ENCODE results near the gene HSP90B1. TPM values are rescaled to one million over a fixed set of nuclear protein-coding genes. Genes with fewer than 3 reads are reported as not detected.
A peak's percentile ranks its signal among the peaks of the same experiment; 100 is the strongest.

Gene HSP90B1
- polyA plus RNA-seq, 1 of the 3 experiments (the other 2 are of a cell fraction): 420 TPM

GRCh38 chr12:103929046-103929783, 995 bp upstream of the HSP90B1 start:
- Histone ChIP-seq H3K9me3 (no peaks in the 10 kb centered on the region), H3K27ac (ENCODE audit: low read depth in 2 of 2, low read length in 1 of 2) (peak overlapping the region; percentile 86 to 91)
- POLR2A ChIA-PET: interaction anchor here (0.7 to 2.7 kb wide), 16 partner anchors 9 to 209 kb away, joined by 3 to 31 read pairs (median 6); partner anchors contain the start of genes HCFC2, NFYB, NT5DC3 and TDG

GRCh38 chr12:103929784-103930033, 501 bp upstream of the HSP90B1 start:
- H3K79me2 ChIP-seq (ENCODE audit: insufficient read depth): peaks cover 46% of the 10 kb centered on the region
- peaks cover 18% of the 10 kb centered on the region for H4K20me1 ChIP-seq (ENCODE audit: insufficient read depth)
- H3K4me1 ChIP-seq (ENCODE audit: control insufficient read depth in 1 of 2, insufficient read depth in 2 of 2, low read depth in 1 of 2, low read length in 1 of 2): peaks cover 15 to 22% of the 10 kb centered on the region in 2 experiments
- no peak for DNase-seq
- WGBS (ENCODE audit: low lambda C conversion rate): 0% methylated on average over 15 of the region's 18 CpGs
- H3K4me2 ChIP-seq: peak overlapping the region; percentile 73; the same call in 1 of the 2 replicates
- peak overlapping the region; percentile 79 for H3K9ac ChIP-seq
- H3K4me3 ChIP-seq (ENCODE audit: low read depth in 2 of 2, low read length in 1 of 2): peak overlapping the region; percentile 55 to 62
- no peaks in the 10 kb centered on the region for H3K9me2 ChIP-seq
- POLR2A ChIA-PET: interaction anchor here (0.7 to 2.7 kb wide), 17 partner anchors 9 to 1306 kb away, joined by 3 to 31 read pairs (median 5); partner anchors contain the start of genes APPL2, HCFC2, NFYB and NT5DC3
- TF ChIP-seq MAX (IDR thresholded peaks at IDR 0.05; ENCODE audit: low read depth) (no peak), TAF1 (IDR thresholded peaks at IDR 0.05; ENCODE audit: borderline replicate concordance, low read depth, low read length) (no peak; the same call in 1 of the 2 replicates), YY1 (IDR thresholded peaks at IDR 0.05; ENCODE audit: low read depth) (no peak; the same call in 1 of the 2 replicates), SMC3 (IDR thresholded peaks at IDR 0.05; ENCODE audit: low read depth, low read length) (no peak), EZH2phosphoT487 (IDR thresholded peaks at IDR 0.05; ENCODE audit: borderline replicate concordance, low read depth) (no peak)
- CTCF ChIA-PET: interaction anchor here (0.7 to 1.8 kb wide), 3 partner anchors 10 to 1684 kb away, joined by 3 to 6 read pairs (median 3); no protein-coding TSS in a partner anchor
- no peaks in the 10 kb centered on the region for H3F3A ChIP-seq (replicated peaks; ENCODE audit: insufficient read depth)
- peak overlapping the region; percentile 86 to 91 for H3K27ac ChIP-seq (ENCODE audit: low read depth in 2 of 2, low read length in 1 of 2)
- H2AFZ ChIP-seq (ENCODE audit: low read depth): peak overlapping the region; percentile 88; the same call in 1 of the 2 replicates
- H3K36me3 ChIP-seq (replicated peaks in 1 of 2; ENCODE audit: control insufficient read depth in 1 of 2, insufficient read depth in 2 of 2, low read length in 1 of 2): peaks cover 29 to 34% of the 10 kb centered on the region in 2 experiments
- H3K27me3 ChIP-seq (ENCODE audit: insufficient read depth): no peaks in the 10 kb centered on the region
- no peaks in the 10 kb centered on the region for H3K9me3 ChIP-seq

More at GRCh38 chr12:103929046-103929783, 995 bp upstream of the HSP90B1 start:
- DNase-seq: peak; percentile 84
- Histone ChIP-seq H3K79me2 (ENCODE audit: insufficient read depth) (peaks cover 41% of the 10 kb centered on the region), H3K4me3 (ENCODE audit: low read depth in 2 of 2, low read length in 1 of 2) (peak overlapping the region; percentile 55 to 62), H3F3A (replicated peaks; ENCODE audit: insufficient read depth) (no peaks in the 10 kb centered on the region), H3K36me3 (replicated peaks in 1 of 2; ENCODE audit: control insufficient read depth in 1 of 2, insufficient read depth in 2 of 2, low read length in 1 of 2) (peaks cover 25 to 29% of the 10 kb centered on the region in 2 experiments), H3K9ac (peak overlapping the region; percentile 79), H3K4me2 (peak overlapping the region; percentile 73), H3K4me1 (ENCODE audit: control insufficient read depth in 1 of 2, insufficient read depth in 2 of 2, low read depth in 1 of 2, low read length in 1 of 2) (peaks cover 15 to 22% of the 10 kb centered on the region in 2 experiments), H3K27me3 (ENCODE audit: insufficient read depth) (no peaks in the 10 kb centered on the region), H3K9me2 (no peaks in the 10 kb centered on the region), H2AFZ (ENCODE audit: low read depth) (peak overlapping the region; percentile 88), H4K20me1 (ENCODE audit: insufficient read depth) (peaks cover 18% of the 10 kb centered on the region)
- CTCF ChIA-PET: interaction anchor here (1.1 to 1.8 kb wide), 2 partner anchors 9 to 180 kb away, joined by 3 to 6 read pairs; no protein-coding TSS in a partner anchor
- 5% methylated on average over 37 of the region's 37 CpGs for WGBS (ENCODE audit: low lambda C conversion rate)
- TF ChIP-seq RFX5 (IDR thresholded peaks at IDR 0.05; ENCODE audit: low read length) (no peak), MAX (IDR thresholded peaks at IDR 0.05; ENCODE audit: low read depth) (peak; percentile 40; the same call in 1 of the 2 replicates), CHD2 (IDR thresholded peaks at IDR 0.05; ENCODE audit: low read length, partially characterized antibody) (peak; percentile 42), TCF12 (IDR thresholded peaks at IDR 0.05) (peak; percentile 25; the same call in 1 of the 2 replicates), RAD21 (IDR thresholded peaks at IDR 0.05; ENCODE audit: low read length) (no peak), NFIC (IDR thresholded peaks at IDR 0.05; ENCODE audit: borderline replicate concordance) (0 out of 2 replicates have a peak, but pooled peaks have one; percentile 12), POLR2AphosphoS5 (IDR thresholded peaks at IDR 0.05; ENCODE audit: low read depth, low read length) (peak; percentile 85), USF1 (IDR thresholded peaks at IDR 0.05; ENCODE audit: borderline replicate concordance, low read depth) (0 out of 2 replicates have a peak, but pooled peaks have one; percentile 19), SMC3 (IDR thresholded peaks at IDR 0.05; ENCODE audit: low read depth, low read length) (no peak)
